ENCODE measurements around the gene MOB3A. TPM values are rescaled to one million over a fixed set of nuclear protein-coding genes. Genes with fewer than 3 reads are reported as not detected.

MOB3A gene
- total RNA-seq, 1 donor from 2014 or later = 17.5 TPM

DNA sequence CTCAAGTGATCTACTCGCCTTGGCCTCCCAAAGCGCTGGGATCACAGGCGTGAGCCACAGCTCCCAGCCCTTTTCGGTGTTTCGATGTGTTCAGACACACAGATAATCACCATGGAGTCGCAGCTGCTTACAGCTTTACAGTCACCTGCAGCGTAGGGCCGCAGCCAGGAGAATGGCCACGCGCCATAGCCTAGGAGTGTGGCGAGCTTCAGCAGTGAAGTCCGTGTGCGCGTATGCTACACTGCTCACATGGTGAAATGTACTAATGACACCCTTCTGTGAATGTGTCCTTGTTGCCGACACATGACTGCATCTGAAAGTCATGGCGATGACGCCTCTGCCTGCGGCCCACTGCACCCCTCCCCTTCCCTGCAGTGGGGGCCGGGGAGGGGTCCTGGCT, 31.6 kb upstream of the MOB3A start:
- intact Hi-C loops (cut with micrococcal nuclease) = no loop called here
- ATAC-seq (peak; percentile 91), DNase-seq (peak; percentile 90)

DNA sequence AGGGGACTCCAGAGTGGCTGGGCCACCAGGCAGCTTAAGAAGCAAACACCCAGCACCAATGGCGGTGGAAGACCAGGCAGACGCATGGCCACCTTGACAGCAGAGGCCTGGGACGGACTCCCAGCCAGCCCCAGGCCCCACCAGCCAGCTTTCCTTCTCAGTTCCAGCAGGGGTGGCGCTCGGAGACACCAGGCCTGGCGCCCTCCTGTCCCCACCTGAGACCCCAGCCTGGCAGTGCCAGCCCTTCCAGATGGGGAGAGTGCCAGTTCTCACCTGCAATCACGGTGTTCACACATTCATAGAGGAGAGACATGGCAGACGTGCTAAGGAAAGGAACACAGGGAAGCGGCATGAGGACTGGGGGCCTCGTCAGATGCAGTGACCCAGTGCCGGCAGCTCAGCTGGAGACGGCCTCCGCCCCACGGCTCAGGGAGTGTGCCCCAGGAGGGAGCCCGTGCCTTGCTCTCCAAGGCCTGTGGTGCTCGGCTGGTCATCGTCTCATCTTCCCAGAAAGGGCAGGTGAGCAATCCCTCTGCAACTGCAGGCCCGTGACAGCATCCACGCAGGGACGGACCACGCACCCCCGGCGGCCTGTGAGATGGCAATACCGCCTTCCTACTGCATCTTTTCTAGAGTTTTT, 30.9 kb upstream of the MOB3A start:
- ATAC-seq (no peak), DNase-seq (no peak)
- intact Hi-C loops (cut with micrococcal nuclease) = no loop called here

GRCh38 chr19:2123682-2124387, 27.7 kb upstream of the MOB3A start:
- intact Hi-C loops (cut with micrococcal nuclease) = no loop called here
- ATAC-seq = no peak
- DNase-seq = no peak

GRCh38 chr19:2122982-2123381, 26.9 kb upstream of the MOB3A start:
- no peak for ATAC-seq
- no peak for DNase-seq
- intact Hi-C loops (cut with micrococcal nuclease) = no loop called here

- DNase-seq (no peak), ATAC-seq (no peak)
- intact Hi-C loops (cut with micrococcal nuclease) = no loop called here
These were observed 26.1 kb upstream of the MOB3A start for GRCh38 chr19:2122251-2122650.

- ATAC-seq (no peak), DNase-seq (no peak)
- intact Hi-C loops (cut with micrococcal nuclease) = no loop called here
These were observed 25.4 kb upstream of the MOB3A start for GRCh38 chr19:2121416-2122051.

- DNase-seq (no peak), ATAC-seq (no peak)
- intact Hi-C loops (cut with micrococcal nuclease) = no loop called here
These were observed 24.7 kb upstream of the MOB3A start for GRCh38 chr19:2120821-2121220.

DNA sequence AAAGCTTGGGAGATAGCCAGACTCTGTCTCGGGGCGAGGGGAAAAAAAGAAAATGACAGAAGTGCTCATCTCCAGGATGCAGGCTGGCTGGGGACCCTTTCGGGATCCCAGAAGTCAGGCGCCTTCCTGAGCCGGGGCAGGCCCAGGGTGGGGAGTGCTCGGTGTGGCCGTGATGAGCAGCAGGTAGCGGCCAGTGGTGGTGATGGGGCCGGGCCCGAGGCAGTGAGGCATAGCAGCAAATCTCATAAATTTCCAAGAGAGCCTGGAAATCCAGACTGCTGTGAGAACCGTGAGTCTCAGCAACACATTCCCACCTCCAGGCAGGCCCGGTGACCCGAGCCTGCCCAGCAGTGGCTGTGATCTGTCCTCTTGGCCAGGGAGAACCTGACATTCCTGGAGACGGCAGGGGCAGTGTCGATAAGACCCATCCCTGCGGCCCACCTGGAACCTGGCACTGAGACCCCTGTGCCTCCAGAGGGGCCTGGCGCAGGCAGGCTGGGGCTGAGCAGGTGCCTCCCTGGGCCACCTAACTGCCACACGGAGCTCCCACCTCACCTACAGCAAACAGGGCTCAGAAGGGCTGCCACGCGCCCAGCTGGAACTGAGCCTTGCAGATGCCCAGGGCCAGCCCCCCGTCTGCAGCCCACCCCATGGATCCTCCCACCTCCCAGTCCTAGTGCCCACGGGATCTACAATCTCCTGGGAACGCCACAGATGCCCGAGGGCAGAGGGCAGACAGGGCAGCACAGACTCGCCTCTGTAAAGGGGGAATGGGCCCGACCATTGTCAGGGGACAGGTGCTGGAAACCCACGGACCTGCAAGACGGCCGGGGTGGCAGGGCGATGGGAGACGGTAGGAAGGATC, 24.0 kb upstream of the MOB3A start:
- ATAC-seq (no peak), DNase-seq (no peak)
- intact Hi-C loops (cut with micrococcal nuclease) = no loop called here

DNA sequence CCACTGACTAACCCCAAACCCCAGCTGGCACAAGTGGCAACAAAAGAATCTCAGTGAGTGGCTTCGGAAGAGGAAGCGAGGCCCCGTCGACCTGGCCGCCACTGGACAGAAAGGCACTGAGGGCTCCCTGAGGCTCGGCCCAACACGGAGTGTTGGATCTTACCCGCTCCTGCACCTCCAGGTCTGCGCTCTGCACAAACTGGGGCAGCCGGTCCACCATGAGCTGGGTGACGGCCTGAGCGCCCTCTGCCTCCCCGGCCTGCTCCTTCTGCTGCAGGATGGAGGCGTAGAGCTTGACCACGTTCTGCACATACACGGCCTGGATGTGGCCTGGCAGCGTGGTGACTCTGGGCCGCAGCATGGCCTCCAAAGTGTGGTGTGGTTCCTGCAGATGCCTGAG, 22.3 kb upstream of the MOB3A start:
- intact Hi-C loops (cut with micrococcal nuclease) = no loop called here
- DNase-seq (no peak), ATAC-seq (no peak)

DNA sequence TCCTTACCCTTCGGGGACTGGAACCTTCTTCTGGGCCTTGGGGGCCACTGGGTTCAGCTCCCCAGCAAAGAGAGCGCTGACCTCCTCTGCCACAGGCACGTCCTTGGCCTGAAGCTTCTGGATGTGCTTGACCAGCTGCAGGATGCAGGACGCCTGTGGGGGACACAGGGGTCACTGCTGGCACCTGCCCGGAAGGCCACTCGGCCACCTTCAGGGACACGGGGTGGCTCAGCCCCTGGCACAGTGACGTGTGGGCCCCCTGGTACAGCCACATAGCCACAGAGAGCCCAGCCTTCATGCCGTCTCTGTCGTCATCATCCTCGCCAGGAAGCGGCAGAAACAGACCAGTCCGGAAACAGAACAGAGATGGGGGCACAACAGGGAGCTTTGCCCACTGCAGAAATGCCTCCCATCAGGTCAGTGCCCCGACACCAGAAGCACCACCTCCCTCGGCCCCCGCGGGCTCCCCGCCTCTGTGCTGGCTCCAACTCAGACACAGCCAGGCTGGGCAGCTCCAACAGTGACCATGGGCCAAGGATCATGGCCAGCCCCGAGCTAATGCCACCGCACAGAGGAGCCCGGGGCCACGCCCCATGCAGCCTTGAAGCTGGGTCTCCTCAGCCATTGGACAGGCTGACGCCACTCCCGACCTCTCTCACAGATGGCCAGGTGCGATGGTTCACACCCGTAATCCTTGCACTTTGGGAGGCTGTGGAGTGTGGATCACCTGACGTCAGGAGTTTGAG, 21.3 kb upstream of the MOB3A start:
- intact Hi-C loops (cut with micrococcal nuclease) = no loop called here
- DNase-seq (no peak), ATAC-seq (no peak)

GRCh38 chr19:2116507-2116906, 20.4 kb upstream of the MOB3A start:
- DNase-seq = no peak
- no peak for ATAC-seq
- intact Hi-C loops (cut with micrococcal nuclease) = no loop called here

GRCh38 chr19:2115911-2116426, 19.8 kb upstream of the MOB3A start:
- DNase-seq (no peak), ATAC-seq (no peak)
- intact Hi-C loops (cut with micrococcal nuclease) = no loop called here

GRCh38 chr19:2115324-2115723, 19.2 kb upstream of the MOB3A start:
- no peak for DNase-seq

DNA sequence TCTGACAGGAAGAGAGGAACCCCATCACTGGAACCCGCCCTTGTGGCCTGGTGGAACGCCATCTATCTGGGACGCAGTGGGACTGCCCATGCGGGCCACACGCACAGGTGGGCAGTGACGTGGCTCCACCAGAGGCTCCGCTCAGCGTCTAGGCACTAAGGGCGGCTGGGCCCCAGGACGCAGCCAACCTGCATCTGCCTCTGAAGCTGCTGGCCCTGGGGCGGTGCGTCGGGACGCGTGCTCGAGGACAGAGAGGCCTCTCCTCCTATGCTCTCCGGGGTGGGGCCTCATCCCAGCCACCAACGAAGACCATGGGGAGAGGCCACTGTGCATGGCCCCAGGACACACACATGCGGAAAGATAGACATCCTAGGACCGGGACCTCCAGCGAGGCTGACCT, 18.7 kb upstream of the MOB3A start:
- intact Hi-C loops (cut with micrococcal nuclease) = no loop called here
- DNase-seq (no peak), ATAC-seq (no peak)

More at GRCh38 chr19:2115324-2115723, 19.2 kb upstream of the MOB3A start:
- ATAC-seq = no peak
- intact Hi-C loops (cut with micrococcal nuclease) = no loop called here

- intact Hi-C loops (cut with micrococcal nuclease) = no loop called here
- ATAC-seq (no peak), DNase-seq (no peak)
These were observed 18.1 kb upstream of the MOB3A start for GRCh38 chr19:2114218-2114617.

GRCh38 chr19:2113439-2114211, 17.5 kb upstream of the MOB3A start:
- intact Hi-C loops (cut with micrococcal nuclease) = no loop called here
- ATAC-seq (no peak), DNase-seq (no peak)

DNA sequence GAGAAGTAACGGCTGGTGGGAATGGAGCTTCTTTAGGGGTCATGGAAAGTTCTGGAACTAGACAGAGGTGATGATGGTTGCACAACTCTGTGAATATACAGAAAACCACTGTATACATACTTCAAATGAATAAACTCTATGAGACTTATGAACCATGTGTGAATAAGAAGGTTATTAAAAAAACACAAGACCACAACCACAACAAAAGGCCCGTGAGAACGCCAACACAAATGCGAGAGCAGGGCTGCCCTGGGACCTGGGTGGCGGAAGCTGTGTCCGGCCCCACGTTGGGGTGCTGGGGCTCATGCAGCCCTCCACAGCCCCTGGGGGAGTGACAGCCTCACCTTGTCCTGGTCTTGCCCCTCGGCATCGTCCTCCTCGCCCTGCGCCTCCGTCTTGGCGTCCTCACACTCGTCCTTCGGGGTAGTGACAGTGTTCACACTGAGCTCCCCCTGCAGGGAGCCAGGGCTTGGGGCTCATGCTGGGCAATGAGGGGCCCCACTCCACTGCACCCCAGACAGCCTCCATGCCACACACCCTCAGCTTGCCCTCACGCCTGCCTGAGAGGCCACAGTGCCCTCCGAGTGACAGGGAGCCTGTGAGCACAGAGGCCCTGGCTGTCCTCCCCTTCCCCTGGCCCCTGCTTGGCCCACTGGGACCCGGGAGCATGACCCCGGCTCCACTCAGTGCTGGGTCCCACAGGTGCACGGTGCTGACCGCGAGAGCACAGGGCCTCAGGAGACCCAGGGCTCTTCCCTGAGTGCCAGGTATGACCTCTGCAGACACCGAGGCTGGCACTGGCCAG, 16.6 kb upstream of the MOB3A start:
- intact Hi-C loops (cut with micrococcal nuclease) = no loop called here
- ATAC-seq (peak; percentile 40), DNase-seq (peak; percentile 66)
